Measurements from ENCODE around the gene SMYD3.

SMYD3 gene

GRCh38 chr1:246506674-246507481, at the start of gene SMYD3:
Gene SMYD3, minus strand, starts transcription at chr1:246507279.
- DNase-seq (ENCODE audit: low read depth), result peak; percentile 69

DNA sequence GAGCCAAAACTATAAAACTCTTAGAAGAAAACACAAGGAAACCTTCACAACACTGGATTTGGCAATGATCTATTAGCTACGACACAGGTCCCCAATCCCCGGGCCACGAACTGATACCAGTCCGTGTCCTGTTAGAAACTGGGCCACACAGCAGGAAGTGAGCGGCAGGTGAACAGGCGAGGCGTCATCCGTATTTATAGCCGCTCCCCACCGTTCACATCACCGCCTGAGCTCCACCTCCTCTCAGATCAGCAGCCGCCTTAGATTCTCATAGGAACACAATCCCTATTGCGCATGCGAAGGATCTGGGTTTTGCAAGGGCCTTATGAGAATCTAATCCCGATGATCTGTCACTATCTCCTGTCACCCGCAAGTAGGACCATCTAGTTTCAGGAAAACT, 47.1 kb upstream of the SMYD3 start:
- DNase-seq (ENCODE audit: low read depth), result no peak

DNA sequence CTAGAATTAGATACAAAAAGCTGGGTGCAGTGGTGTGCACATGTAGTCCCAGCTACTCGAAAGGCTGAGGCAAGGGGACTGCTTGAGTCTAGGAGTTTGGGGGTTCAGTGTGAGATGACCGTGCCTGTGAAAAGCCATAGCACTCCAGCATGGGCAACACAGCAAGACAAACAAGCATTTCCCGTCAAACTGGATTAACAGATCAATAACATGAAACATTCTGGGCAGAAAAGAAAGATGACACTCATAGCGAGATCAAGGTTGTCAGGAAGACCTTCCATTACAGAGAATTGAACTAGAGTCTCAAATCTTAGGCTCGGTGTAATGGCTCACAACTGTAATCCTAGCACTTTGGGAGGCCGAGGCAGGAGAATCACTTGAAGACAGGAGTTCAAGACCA, 45.0 kb upstream of the SMYD3 start:
- no peak for DNase-seq (ENCODE audit: low read depth)

GRCh38 chr1:246550402-246550801, 43.3 kb upstream of the SMYD3 start:
- no peak for DNase-seq (ENCODE audit: low read depth)

DNA sequence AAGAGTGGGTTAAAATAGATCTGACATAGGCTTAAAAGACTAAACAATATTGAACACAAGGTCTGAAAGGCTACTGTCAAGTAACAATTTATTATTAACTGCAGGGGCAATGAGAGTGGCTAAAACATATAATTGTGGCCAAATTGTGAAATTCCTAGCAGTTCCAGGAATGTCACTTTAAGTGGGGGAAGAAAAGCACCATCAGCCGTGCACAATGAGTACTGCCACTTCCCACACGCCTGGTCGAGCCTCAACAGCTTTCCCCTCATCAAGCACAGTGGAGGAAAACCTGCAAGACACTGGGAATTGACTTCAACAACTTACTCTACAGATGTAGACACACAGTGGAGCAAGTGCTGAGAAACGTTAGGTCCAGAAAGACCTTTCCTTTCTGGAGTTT, 42.6 kb upstream of the SMYD3 start:
- DNase-seq (ENCODE audit: low read depth), result no peak

GRCh38 chr1:246544001-246544400, 36.9 kb upstream of the SMYD3 start:
- DNase-seq (ENCODE audit: low read depth), result no peak

DNA sequence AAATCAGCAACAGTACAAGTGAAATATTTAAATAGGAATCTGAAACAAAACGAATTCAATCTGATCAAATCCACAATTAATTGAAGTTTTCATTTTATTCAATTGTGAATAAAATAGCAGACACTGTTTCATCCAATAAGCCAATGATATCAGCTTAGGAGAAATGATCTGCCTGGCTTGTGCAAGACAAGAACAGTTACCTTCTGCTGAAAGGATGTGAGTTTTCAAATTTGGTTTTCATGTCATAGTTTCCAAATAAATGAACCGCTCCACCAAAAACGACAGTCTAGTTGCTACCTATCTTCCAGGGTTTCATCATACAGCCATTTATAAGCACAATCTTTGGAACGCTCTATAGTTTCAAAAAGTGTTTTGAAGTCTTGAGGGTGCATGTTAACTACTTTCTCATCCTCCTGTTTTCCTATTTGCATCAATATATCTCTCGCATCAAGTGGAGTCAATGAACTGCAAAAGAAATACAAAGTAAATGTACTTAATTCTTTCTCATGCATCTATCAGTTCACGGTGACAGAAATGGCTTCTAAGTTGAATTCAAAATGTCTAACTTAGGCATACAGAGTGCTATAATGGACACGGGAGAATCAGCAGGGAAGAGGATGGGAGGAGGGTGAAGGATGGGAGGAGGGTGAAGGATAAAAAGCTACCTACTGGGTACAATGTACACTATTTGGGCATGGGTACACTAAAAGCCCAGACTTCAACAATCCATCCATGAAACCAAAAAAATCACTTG, 33.8 kb upstream of the SMYD3 start:
- DNase-seq (ENCODE audit: low read depth), result no peak

- DNase-seq (ENCODE audit: low read depth), result no peak
These were observed 30.8 kb upstream of the SMYD3 start for GRCh38 chr1:246537887-246538286.

DNA sequence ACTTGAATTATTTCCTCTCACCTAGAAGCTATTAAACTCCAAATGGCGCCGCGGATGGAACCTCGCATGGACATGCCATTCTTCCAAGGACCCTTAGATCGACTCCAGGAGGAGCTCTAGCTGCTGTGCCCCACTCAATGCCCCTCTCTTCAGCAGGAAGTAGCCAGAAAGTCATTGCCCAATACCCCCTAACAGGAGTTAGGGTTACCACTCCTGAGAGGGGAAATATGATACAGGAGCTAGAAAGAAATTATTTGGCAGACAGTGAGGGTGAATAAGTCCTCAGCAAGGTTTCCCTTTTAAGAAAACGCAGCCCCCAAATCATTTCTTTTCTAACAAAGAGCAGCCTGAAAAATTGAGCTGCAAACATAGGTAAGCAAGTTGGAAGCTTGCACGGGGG, 30.4 kb upstream of the SMYD3 start:
- no peak for DNase-seq (ENCODE audit: low read depth)

DNA sequence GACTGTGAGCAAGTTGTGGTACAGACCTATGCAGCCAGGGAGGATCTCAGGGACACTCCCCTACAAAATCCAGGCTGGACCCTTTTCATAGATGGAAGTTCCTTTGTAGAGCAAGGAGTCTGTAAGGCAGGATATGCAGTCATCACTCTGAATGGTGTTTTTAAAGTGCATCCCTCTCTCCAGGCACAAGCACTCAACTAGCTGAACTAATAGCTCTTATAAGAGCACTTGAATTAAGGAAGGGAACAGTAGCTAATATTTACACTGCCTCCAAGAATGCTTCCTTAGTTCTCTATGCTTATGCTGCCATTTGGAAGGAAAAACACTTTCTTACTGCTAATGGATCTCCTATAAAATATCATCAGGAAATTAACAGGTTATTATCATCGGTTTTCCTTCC, 27.0 kb upstream of the SMYD3 start:
- no peak for DNase-seq (ENCODE audit: low read depth)

GRCh38 chr1:246533371-246533905, 26.4 kb upstream of the SMYD3 start:
- no peak for DNase-seq (ENCODE audit: low read depth)

DNA sequence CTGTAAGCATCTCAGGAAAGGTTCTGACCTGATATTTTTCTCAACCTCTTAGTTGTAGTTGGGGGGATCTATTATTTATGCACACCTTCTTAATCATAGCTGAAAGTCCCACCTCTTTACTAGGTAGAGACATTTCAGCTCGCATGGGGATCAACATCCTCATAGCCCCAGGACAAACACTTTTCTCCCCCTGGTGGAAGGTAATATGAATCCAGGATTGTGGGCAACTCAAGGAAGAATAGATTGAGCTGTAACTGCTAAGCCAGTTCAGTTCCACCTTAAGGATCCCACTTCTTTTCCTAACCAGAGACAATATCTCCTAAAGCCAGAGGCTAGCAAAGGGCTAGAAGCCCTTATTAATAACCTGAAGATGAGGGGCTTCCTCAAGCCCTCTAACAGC, 25.4 kb upstream of the SMYD3 start:
- DNase-seq (ENCODE audit: low read depth), result no peak

DNA sequence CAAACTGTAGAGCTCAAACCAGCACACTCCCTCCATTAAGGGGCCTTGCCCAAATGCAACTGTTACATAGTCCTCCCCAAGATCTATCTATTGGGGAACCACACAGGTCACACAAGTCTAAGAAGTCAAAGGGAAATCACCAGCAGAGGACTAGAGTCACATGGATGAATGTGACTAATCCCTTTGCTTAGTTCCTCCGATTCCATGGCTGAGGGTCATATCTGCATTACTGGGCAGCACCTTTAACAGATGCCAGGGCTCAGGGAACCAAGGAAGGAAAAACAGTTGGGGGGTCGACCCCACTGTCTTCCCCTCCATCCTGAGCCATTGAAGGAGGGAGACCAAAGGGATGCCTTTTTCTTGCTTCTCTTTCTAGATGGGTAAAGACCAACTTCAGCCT, 23.4 kb upstream of the SMYD3 start:
- DNase-seq (ENCODE audit: low read depth), result no peak

- no peak for DNase-seq (ENCODE audit: low read depth)
These were observed 22.1 kb upstream of the SMYD3 start for GRCh38 chr1:246528933-246529731.

DNA sequence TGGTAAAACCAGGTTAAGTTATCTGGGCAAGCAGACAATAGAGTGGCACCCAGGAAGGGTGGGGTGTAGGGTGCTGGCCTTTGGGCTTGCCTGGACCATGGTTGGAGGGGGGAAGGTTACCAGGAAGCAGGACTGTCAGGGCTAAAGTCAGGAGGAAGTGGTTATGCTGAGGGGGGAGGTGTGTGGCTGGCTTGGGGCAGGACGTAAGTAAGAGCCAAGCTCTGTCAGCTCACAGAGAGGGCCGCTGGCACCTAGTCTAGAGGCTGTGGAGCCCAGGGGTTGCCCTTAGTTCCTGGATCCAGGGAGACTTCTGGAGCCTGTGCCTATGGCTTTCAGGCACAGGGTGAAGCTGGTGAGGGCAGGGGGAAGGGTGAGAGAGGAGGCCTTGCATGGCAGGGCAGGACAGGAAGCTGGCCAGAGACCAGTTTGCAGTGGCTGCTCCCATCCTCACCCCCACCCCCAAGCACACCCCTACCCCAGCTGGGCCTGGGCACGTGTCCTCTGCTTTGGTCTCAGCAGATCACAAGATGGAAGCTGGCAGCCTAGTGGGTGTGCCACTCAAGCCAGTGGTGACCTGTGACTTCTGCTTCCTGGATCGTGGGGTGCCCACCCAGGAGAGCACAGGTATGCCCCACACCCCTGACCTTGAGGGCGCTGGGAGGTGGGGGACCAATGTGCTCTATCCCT, 20.5 kb upstream of the SMYD3 start:
- no peak for DNase-seq (ENCODE audit: low read depth)

DNA sequence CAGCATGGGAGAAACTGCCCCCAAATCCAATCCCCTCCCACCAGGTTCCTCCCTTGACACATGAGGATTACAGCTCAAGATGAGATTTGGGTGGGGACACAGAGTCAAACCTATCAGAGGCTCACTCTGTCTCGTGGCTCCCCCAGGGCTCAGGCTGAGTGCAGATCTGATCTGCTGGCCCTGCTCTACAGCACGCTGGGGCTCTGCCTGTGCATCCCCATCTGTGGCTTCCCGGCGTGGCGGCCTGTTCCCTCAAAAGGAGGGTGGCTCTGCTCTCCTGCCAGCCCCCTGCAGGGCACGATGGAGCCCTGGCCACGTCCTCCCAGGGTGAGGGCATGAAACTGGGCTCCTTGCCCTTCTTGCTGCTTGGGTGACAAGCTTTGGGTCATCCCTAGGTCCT, 19.8 kb upstream of the SMYD3 start:
- DNase-seq (ENCODE audit: low read depth), result no peak

- no peak for DNase-seq (ENCODE audit: low read depth)
These were observed 19.3 kb upstream of the SMYD3 start for GRCh38 chr1:246526380-246526779.

DNA sequence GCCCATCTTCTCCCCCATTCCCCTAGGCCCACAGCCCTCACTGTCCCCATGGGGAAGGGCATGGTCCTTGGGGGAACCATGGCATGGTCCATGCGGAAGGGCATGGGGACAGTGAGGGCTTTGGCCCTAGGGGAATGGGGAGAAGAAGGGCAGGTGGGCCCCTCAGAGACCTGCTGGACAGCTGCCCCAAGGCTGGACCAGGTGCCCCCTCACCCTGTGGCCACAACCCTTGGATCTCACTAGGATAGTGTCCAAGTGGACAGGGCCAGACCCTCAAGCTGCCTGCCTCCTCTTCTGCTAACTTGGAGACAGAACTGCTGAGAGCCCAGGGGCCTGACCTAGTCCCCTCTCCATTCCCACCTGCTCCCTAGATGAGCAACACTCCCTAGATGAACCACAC, 12.4 kb upstream of the SMYD3 start:
- no peak for DNase-seq (ENCODE audit: low read depth)

DNA sequence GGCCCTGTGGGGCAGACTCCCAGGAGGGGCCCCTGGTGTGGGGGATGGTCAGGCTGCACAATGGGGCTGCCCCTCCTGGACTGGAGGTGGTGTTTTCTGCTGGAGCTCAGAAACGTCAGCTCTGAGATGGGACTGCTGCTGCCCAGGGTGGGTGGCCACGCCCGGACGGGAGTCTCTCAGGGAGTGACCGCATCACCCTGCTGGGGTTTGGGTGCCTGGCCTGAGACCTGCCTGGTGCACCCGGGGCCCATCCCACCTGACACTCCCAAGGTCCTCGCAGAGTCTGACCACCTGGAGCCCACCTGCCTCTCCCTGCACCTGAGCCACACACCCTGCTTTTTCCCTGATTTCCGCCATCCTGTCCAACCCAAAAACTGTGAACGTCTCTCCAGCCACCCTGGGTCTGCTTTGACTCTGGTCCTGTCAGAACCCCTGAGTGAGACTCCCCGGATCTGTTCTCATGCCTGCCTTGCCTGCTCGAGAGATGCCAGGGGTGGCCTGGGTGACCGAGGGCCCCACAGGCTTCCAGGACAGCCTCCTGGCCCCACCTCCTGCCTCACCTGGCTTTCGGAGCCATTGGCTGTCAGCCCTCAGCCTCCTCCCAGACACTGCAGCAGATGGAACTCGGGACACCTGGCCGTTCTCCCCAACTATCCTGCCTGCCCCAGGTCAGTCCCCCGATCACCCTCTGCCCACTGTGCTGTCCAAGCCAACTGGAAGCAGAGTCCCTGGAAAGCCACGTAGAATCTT, 11.6 kb upstream of the SMYD3 start:
- DNase-seq (ENCODE audit: low read depth), result no peak

GRCh38 chr1:246517391-246517790, 10.3 kb upstream of the SMYD3 start:
- DNase-seq (ENCODE audit: low read depth), result no peak

DNA sequence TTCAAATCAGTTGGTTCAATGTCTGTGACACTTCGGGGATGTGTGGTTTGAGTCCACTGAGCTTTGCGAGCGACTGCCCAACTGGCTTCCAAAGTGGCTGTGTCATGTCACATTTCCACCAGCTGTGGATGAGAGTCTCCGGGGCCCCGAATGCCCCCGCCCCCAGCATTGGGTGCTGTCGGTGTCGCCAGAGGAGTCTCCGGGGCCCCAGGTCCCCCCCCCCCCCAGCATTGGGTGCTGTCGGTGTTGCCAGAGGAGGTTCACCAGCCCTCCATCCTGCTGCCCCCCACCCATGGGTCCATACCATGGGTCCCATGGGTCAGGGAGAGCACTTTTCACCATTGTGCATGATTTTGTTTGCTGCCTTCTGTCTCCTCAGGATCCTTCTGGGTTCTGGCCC, 9.0 kb upstream of the SMYD3 start:
- no peak for DNase-seq (ENCODE audit: low read depth)

Measured in activated T-cell treated with anti-CD3 and anti-CD28 coated beads for 48 hours (primary cell).